ENCODE measurements around the gene LHFPL4. TPM values are rescaled to one million over a fixed set of nuclear protein-coding genes. Genes with fewer than 3 reads are reported as not detected.

The LHFPL4 gene
- total and polyA plus RNA-seq, 10 donors = not detected

GRCh38 chr3:9525078-9525477 lies 28.5 kb downstream of the LHFPL4 start:
- intact Hi-C loops (cut with DNase I; ENCODE audit: low total_unique reads) = no loop called here
- Histone ChIP-seq H3K4me3 (no peak overlapping the region), H3K27me3 (replicated peaks in 1 of 7) (peaks cover 0 to 34% (median 0%) of the 10 kb centered on the region in 7 donors), H3K36me3 (no peaks in the 10 kb centered on the region), H3K4me1 (no peaks in the 10 kb centered on the region), H3K9me3 (no peaks in the 10 kb centered on the region), H3K27ac (no peak overlapping the region)
- WGBS, 5 donors = 72 to 88% (median 78%) methylated on average over 2 of the region's 2 CpGs
- TF ChIP-seq POLR2AphosphoS5 (IDR thresholded peaks at IDR 0.05) (no peak), POLR2A (IDR thresholded peaks at IDR 0.05) (no peak)
- TF ChIP-seq, protein P1, sequence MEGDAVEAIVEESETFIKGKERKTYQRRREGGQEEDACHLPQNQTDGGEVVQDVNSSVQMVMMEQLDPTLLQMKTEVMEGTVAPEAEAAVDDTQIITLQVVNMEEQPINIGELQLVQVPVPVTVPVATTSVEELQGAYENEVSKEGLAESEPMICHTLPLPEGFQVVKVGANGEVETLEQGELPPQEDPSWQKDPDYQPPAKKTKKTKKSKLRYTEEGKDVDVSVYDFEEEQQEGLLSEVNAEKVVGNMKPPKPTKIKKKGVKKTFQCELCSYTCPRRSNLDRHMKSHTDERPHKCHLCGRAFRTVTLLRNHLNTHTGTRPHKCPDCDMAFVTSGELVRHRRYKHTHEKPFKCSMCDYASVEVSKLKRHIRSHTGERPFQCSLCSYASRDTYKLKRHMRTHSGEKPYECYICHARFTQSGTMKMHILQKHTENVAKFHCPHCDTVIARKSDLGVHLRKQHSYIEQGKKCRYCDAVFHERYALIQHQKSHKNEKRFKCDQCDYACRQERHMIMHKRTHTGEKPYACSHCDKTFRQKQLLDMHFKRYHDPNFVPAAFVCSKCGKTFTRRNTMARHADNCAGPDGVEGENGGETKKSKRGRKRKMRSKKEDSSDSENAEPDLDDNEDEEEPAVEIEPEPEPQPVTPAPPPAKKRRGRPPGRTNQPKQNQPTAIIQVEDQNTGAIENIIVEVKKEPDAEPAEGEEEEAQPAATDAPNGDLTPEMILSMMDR (IDR thresholded peaks at IDR 0.05 in 8 of 11, conservative IDR thresholded peaks at IDR 0.05 in 3 of 11) = no peak
- DNase-seq = no peak

GRCh38 chr3:9514956-9515355 lies 38.7 kb downstream of the LHFPL4 start:
- H3K4me3 ChIP-seq = no peak overlapping the region
- 57 to 74% (median 64%) methylated on average over 2 of the region's 2 CpGs for WGBS, 5 donors
- H3K36me3 ChIP-seq = no peaks in the 10 kb centered on the region
- no peaks in the 10 kb centered on the region for H3K4me1 ChIP-seq
- no peak overlapping the region for H3K27ac ChIP-seq
- H3K27me3 ChIP-seq (replicated peaks in 1 of 7) = peaks cover 0 to 24% (median 2%) of the 10 kb centered on the region in 7 donors
- no peak for TF ChIP-seq POLR2A (IDR thresholded peaks at IDR 0.05)
- TF ChIP-seq, protein P1 (IDR thresholded peaks at IDR 0.05 in 8 of 11, conservative IDR thresholded peaks at IDR 0.05 in 3 of 11) = no peak
- no peak for DNase-seq
- intact Hi-C loops (cut with DNase I; ENCODE audit: low total_unique reads) = no loop called here
- no peaks in the 10 kb centered on the region for H3K9me3 ChIP-seq

DNA sequence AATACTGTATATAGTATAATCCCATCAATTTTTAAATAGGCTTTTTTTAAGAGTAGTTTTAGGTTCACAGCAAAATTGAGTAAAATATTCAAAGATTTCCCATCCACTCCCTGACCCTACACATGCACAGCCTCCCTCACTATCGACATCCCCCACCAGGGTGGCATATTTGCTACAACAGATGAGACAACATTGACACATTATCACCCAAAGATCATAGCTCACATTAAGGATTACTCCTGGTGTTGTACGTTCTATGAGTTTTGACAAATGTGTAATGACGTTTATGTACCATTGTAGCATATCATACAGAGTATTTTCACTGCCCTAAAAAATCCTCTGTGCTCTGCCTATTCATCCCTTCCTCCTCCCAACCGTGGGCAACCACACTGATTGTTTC lies 39.3 kb downstream of the LHFPL4 start:
- Histone ChIP-seq H3K36me3 (no peaks in the 10 kb centered on the region), H3K4me3 (no peak overlapping the region), H3K27me3 (replicated peaks in 1 of 7) (peaks cover 0 to 24% (median 8%) of the 10 kb centered on the region in 7 donors), H3K4me1 (no peaks in the 10 kb centered on the region), H3K27ac (no peak overlapping the region), H3K9me3 (no peaks in the 10 kb centered on the region)
- DNase-seq = no peak
- no peak for TF ChIP-seq POLR2AphosphoS5 (IDR thresholded peaks at IDR 0.05)
- TF ChIP-seq POLR2A (IDR thresholded peaks at IDR 0.05) = no peak
- TF ChIP-seq, protein P1 (IDR thresholded peaks at IDR 0.05 in 8 of 11, conservative IDR thresholded peaks at IDR 0.05 in 3 of 11) = no peak
- WGBS, 5 donors = 69 to 78% (median 71%) methylated on average over 4 of the region's 4 CpGs
- intact Hi-C loops (cut with DNase I; ENCODE audit: low total_unique reads) = no loop called here

DNA sequence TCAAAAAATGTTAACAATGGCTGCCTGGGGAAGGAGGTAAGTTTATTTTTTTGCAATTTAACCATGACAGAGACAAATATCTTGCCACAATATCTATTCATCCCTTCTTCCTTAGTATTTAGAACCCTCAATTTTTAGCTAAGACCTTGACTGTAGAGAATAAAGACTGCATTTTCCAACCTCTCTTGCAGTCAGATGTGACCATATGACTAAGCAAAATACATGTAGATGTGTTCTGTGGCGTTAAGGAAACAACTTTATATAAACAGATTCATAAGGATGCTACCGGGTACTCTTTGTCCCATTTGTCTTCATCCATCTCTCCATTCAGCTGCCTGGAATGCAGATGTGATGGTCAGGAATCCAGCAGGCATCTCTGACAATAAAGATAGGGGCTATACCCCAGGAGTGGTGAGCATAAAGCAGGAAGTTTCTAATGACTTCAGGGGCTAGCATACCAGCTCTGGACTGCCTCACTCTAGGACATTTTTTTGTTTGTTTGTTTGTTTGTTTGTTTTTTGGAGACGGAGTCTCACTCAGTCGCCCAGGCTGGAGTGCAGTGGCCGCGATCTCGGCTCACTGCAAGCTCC lies 41.1 kb downstream of the LHFPL4 start:
- Histone ChIP-seq H3K27ac (no peak overlapping the region), H3K36me3 (no peaks in the 10 kb centered on the region), H3K4me3 (no peak overlapping the region), H3K9me3 (no peaks in the 10 kb centered on the region), H3K27me3 (replicated peaks in 1 of 7) (peaks cover 0 to 37% (median 14%) of the 10 kb centered on the region in 7 donors), H3K4me1 (no peaks in the 10 kb centered on the region)
- 69 to 81% (median 77%) methylated on average over 7 of the region's 7 CpGs for WGBS, 5 donors
- no peak for TF ChIP-seq POLR2A (IDR thresholded peaks at IDR 0.05)
- TF ChIP-seq, protein P1 (IDR thresholded peaks at IDR 0.05 in 8 of 11, conservative IDR thresholded peaks at IDR 0.05 in 3 of 11) = no peak
- TF ChIP-seq POLR2AphosphoS5 (IDR thresholded peaks at IDR 0.05) = no peak
- intact Hi-C loops (cut with DNase I; ENCODE audit: low total_unique reads) = no loop called here
- no peak for DNase-seq
